Colonic mucosa (tissue), 4 donors: ENCODE results near the gene SLC9C1. TPM values are rescaled to one million over a fixed set of nuclear protein-coding genes. Genes with fewer than 3 reads are reported as not detected.
A peak's percentile ranks its signal among the peaks of the same experiment; 100 is the strongest.

Source experiments
- DNase-seq: peaks from one replicate; pipeline ENCODE4 v3.0.0-alpha.2; 2020
- H3K27ac ChIP-seq: fragments of 200-600 bp; one replicate; pipeline ENCODE4 v1.8.0; 2021
- H3K27me3 ChIP-seq: fragments of 200-600 bp; one replicate; pipeline ENCODE4 v1.8.0; 2021
- H3K36me3 ChIP-seq: fragments of 200-600 bp; one replicate; pipeline ENCODE4 v1.8.0; 2021
- H3K4me1 ChIP-seq: fragments of 200-600 bp; one replicate; pipeline ENCODE4 v1.8.0; 2021; ENCODE audit warnings: mild to moderate bottlenecking
- H3K4me3 ChIP-seq: fragments of 200-600 bp; one replicate; pipeline ENCODE4 v1.8.0; 2021
- H3K9ac ChIP-seq, 2 donors: one replicate each; pipeline ENCODE4 v1.7.0; 2013; ENCODE audit warnings: control low read depth in 2 of 2, low read depth in 2 of 2, low read length in 2 of 2
- H3K9me3 ChIP-seq: fragments of 200-600 bp; one replicate; pipeline ENCODE4 v1.8.0; 2021
- CTCF ChIP-seq: fragments of 200-600 bp; IDR thresholded peaks from one replicate; pipeline ENCODE4 v1.8.0; 2022; ENCODE audit warnings: antibody characterized with exemption, mild to moderate bottlenecking
- intact Hi-C: fragments of 100-400 bp; cut with DNase I; formaldehyde crosslinking; loops from one replicate; pipeline ENCODE4 v1.14.1; 2022
- total RNA-seq, 2 donors: library from RNA; stranded (reverse); fragmentation: NEBNext Ultra II Directional in 1 of 2; extraction: Animal tissue kit (Norgen Biotek cat#: 25700) in 1 of 2; gene quantifications; one replicate each; pipeline ENCODE4 v1.2.1, GENCODE V29; 2021
- donor health status: healthy.
- donor health status: DM: no; HTN: no; CAD: no.
- donor health status: DM: no; HTN: no; CAD: no.

Gene SLC9C1
- total RNA-seq, 2 donors from 2014 or later = 0.13 to 0.15 TPM

- DNase-seq = no peak
- no peak for TF ChIP-seq CTCF
- H3K9ac ChIP-seq = no peak overlapping the region
- H3K4me3 ChIP-seq = no peak overlapping the region
- intact Hi-C loops = loop anchor here (10.0 kb wide), 1 partner anchor 156 kb away; the partner anchor contains the start of gene SLC9C1
- H3K27me3 ChIP-seq = no peaks in the 10 kb centered on the region
- H3K27ac ChIP-seq = no peak overlapping the region
- no peaks in the 10 kb centered on the region for H3K36me3 ChIP-seq
- H3K4me1 ChIP-seq = no peaks in the 10 kb centered on the region
- H3K9me3 ChIP-seq = no peaks in the 10 kb centered on the region
Measured at GRCh38 chr3:112138219-112138969, 155.6 kb downstream of the SLC9C1 start.

GRCh38 chr3:112137781-112138180 is 156.2 kb downstream of the SLC9C1 start:
- Histone ChIP-seq H3K27ac (no peak overlapping the region), H3K9me3 (no peaks in the 10 kb centered on the region), H3K27me3 (no peaks in the 10 kb centered on the region), H3K9ac (no peak overlapping the region), H3K4me1 (no peaks in the 10 kb centered on the region), H3K36me3 (no peaks in the 10 kb centered on the region), H3K4me3 (no peak overlapping the region)
- no peak for TF ChIP-seq CTCF
- DNase-seq = no peak
- intact Hi-C loops = loop anchor here (10.0 kb wide), 1 partner anchor 157 kb away; the partner anchor contains the start of gene SLC9C1

- H3K36me3 ChIP-seq = no peaks in the 10 kb centered on the region
- H3K27ac ChIP-seq = no peak overlapping the region
- TF ChIP-seq CTCF = peak; percentile 28
- no peak for DNase-seq
- no peak overlapping the region for H3K9ac ChIP-seq
- H3K27me3 ChIP-seq = no peaks in the 10 kb centered on the region
- no peaks in the 10 kb centered on the region for H3K4me1 ChIP-seq
- H3K9me3 ChIP-seq = no peaks in the 10 kb centered on the region
- H3K4me3 ChIP-seq = no peak overlapping the region
- intact Hi-C loops = loop anchor here (10.0 kb wide), 1 partner anchor 158 kb away; the partner anchor contains the start of gene SLC9C1
Measured at GRCh38 chr3:112136959-112137693, 156.9 kb downstream of the SLC9C1 start.

DNA sequence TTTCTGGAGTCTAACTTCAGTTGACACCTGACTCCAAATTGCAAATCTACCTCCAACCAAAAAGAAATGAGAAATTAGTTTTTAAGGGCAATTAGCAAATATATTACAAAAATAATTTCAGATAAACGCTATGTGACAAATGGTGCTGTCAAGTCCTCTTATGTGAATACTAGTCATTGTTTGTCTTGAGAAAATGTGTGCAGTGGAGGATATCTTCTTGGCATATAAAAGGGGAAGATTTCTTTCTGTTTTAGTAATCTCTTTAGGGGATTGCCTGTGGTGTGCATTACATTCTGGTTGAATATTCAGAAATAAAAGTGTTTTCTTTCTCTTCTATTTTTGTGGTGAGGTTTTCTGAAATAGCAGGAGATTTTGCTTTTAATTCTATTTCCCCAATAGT is 158.0 kb downstream of the SLC9C1 start:
- H3K27me3 ChIP-seq = no peaks in the 10 kb centered on the region
- H3K4me3 ChIP-seq = no peak overlapping the region
- H3K27ac ChIP-seq = no peak overlapping the region
- H3K9ac ChIP-seq = no peak overlapping the region
- H3K9me3 ChIP-seq = no peaks in the 10 kb centered on the region
- H3K4me1 ChIP-seq = no peaks in the 10 kb centered on the region
- TF ChIP-seq CTCF = no peak
- no peaks in the 10 kb centered on the region for H3K36me3 ChIP-seq
- intact Hi-C loops = loop anchor here (10.0 kb wide), 1 partner anchor 159 kb away; the partner anchor contains the start of gene SLC9C1
- DNase-seq = no peak

GRCh38 chr3:112134335-112135124 is 159.5 kb downstream of the SLC9C1 start:
- no peak for TF ChIP-seq CTCF
- Histone ChIP-seq H3K4me3 (no peak overlapping the region), H3K36me3 (no peaks in the 10 kb centered on the region), H3K4me1 (no peaks in the 10 kb centered on the region), H3K9me3 (no peaks in the 10 kb centered on the region), H3K27me3 (no peaks in the 10 kb centered on the region), H3K27ac (no peak overlapping the region), H3K9ac (no peak overlapping the region)
- no peak for DNase-seq
- intact Hi-C loops = loop anchor here (10.0 kb wide), 1 partner anchor 160 kb away; the partner anchor contains the start of gene SLC9C1
